Astrocyte of the spinal cord (primary cell): ENCODE measurements around the gene TNIP1.
A peak's percentile ranks its signal among the peaks of the same experiment; 100 is the strongest.

Source experiments
- DNase-seq: peaks from one replicate; pipeline ENCODE4 v3.0.0; 2011; ENCODE audit warnings: low read depth, low spot score
- H3K4me3 ChIP-seq: 2 replicates; pipeline ENCODE4 v1.5.1; 2011; ENCODE audit warnings: low read depth, mild to moderate bottlenecking, low read length, moderate library complexity
- in situ Hi-C: cut with HindIII; loops from 2 replicates; pipeline ENCODE4 v1.10.0; 2017; ENCODE audit warnings: low sequenced_read_pairs
- TF ChIP-seq, protein P1 (sequence below): IDR thresholded peaks from 2 replicates; pipeline ENCODE4 v1.5.1; 2012; ENCODE audit warnings: low read depth, mild to moderate bottlenecking, low read length, inconsistent platforms

The TNIP1 gene

GRCh38 chr5:151081431-151082281 lies 822 bp upstream of the TNIP1 start:
- peak overlapping the region; percentile 54 for H3K4me3 ChIP-seq
- no peak for DNase-seq
- in situ Hi-C loops = no loop called here
- TF ChIP-seq, protein P1, sequence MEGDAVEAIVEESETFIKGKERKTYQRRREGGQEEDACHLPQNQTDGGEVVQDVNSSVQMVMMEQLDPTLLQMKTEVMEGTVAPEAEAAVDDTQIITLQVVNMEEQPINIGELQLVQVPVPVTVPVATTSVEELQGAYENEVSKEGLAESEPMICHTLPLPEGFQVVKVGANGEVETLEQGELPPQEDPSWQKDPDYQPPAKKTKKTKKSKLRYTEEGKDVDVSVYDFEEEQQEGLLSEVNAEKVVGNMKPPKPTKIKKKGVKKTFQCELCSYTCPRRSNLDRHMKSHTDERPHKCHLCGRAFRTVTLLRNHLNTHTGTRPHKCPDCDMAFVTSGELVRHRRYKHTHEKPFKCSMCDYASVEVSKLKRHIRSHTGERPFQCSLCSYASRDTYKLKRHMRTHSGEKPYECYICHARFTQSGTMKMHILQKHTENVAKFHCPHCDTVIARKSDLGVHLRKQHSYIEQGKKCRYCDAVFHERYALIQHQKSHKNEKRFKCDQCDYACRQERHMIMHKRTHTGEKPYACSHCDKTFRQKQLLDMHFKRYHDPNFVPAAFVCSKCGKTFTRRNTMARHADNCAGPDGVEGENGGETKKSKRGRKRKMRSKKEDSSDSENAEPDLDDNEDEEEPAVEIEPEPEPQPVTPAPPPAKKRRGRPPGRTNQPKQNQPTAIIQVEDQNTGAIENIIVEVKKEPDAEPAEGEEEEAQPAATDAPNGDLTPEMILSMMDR = no peak

GRCh38 chr5:151079838-151080612 lies 809 bp downstream of the TNIP1 start:
- H3K4me3 ChIP-seq = peak overlapping the region; percentile 54
- in situ Hi-C loops = no loop called here
- TF ChIP-seq, protein P1 = no peak
- peak; percentile 55 for DNase-seq

DNA sequence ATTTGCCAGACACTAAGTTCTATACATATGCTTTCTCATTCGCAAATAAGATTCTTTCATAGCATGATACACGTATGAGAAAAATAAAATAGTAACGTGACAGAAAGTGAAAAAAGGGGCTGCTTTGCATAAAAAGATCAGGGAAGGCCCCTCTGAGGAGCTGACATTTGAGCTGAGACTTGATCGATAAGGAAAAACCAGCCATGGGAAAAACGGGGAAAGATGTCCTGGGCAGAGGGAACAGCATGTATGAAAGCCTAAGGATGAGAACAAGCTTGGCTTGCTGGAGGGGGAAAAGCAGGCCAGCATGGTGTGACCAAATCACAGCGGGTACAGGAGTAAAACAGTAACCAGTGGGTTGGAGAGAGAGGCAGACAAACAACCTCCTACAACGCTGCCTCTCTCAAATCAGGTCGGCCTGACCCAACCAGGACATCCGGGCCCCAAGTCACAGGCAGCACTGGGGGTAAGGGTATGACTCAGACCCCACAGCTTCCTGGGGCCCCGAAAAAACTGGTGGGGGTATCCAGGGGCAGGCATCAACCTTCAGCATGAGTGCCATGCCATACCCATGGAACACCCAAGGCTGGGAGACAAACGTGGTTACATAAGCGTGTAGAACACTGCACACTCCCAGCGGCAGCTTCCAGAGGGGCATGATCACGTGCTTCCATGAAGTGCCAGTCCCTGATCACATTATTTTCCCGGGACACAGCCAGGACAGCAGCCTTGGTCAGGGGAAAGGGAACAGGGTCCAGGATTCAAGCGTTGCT lies 2.2 kb downstream of the TNIP1 start:
- TF ChIP-seq, protein P1 = no peak
- no peak overlapping the region for H3K4me3 ChIP-seq
- in situ Hi-C loops = no loop called here
- no peak for DNase-seq

DNA sequence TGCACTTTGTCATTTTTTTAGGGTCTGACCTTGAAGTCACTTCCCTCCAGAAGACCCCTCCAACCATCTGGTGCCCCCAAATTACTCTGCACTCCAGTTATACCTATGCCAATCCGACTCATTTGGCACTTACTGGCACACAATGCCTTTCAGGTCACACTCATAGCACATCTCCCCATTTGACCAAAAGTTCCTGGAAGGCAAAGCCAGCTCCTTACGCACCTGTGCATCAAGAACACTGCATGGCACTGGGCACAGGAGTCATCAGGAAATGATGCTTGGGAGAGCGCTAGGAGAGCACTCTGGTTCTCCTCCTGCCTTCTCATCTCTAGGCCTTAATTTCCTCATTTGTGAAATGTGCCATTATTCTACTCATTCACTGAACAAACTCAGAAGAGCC lies 2.9 kb downstream of the TNIP1 start:
- no peak overlapping the region for H3K4me3 ChIP-seq
- in situ Hi-C loops = no loop called here
- TF ChIP-seq, protein P1 = no peak
- DNase-seq = no peak

DNA sequence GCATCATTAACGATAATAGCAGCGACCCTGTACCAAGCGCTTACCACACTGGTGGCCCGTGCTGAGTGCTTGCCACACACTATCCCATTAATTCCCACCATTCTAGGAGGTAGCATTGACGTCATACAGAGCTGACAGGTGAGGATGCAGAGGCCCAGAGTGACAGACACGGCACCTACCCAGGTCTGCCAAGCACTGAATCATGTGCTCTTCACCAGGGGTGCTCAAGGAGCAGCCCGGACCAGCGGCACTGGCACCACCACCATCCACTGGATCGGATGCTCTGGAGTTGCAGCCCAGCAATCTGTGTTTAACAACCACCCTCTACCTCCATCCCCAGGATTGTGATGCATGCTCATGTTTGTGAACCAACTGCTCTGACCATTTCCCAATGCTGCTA lies 3.4 kb downstream of the TNIP1 start:
- no peak for DNase-seq
- in situ Hi-C loops = no loop called here
- TF ChIP-seq, protein P1 = no peak
- no peak overlapping the region for H3K4me3 ChIP-seq

GRCh38 chr5:151076616-151077015 lies 4.2 kb downstream of the TNIP1 start:
- no peak overlapping the region for H3K4me3 ChIP-seq
- DNase-seq = no peak
- in situ Hi-C loops = no loop called here
- TF ChIP-seq, protein P1 = no peak
